GM19395 (cell line): ENCODE data around the gene GRAMD1A.
"Not testable (repeated sequence)": the region's sequence is repeated elsewhere in the genome, so short reads cannot be mapped to it uniquely, and the experiment has no call there.

Experiments used
- ATAC-seq: cut with Tn5 transposase; IDR thresholded peaks from one replicate; pipeline ENCODE4 v1.9.1; 2021; ENCODE audit warnings: mild to moderate bottlenecking, moderate library complexity; ENCODE audit not compliant: unreplicated experiment

GRAMD1A gene

DNA sequence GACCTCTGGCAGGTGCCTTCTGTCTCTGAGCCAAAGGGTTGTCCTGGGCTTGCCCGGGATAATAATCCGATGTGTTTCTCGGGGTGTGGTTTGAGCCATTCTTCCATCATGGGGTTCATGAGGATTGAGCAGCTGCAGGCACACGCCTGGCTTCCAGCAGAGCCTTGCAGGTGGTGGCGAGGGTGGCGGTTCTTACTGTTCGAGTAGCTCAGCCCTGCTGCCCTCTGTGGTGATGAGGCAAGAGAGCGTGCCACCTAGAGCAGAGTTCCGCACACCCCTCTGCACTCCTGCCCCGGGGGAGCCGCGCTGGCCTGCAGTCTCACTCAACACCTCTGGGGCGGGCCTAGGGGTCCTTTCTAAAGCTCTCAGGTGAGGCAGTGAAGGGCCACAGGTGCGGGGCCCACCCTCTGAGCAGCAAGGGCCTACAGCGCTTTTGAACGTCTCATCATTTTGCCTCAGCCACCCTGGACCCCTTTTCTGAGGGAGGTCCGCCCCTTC is 33.9 kb downstream of the GRAMD1A start:
- ATAC-seq = no peak

DNA sequence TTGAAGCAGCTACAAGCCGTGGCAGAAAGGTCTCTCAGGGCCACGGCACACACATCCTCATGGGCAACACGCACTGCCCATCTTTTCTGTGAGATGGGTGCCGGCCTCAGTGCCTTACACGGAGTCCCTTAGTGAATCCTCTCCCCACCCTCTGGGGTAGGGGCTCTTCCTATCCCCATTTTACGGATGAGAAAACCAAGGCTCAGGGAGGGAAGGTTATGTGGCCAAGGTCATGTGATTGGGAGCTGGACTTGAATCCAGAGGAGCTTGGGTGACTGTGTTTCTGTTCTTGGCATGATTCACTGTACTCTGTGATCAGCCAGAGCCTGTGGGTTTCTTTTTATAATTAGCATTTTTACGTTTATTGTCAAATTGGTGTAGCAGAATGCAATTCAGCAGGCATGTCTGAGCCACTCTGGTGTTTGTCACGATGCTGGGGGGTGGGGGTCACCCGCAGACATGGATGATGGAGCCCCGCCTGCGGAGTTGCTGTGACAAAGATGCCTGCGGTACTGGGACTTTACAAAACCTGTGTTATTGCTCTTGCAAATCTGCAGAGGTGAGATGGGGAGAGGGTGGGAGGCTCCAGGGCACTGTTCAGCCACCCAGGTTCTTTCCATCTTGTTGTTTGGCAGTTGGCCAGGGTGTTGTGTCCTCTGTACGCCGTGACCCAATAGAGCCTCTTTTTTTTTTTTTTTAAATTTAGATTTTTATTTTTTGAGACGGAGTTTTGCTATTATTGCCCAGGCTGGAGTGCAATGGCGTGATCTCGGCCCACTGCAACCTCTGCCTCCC is 34.7 kb downstream of the GRAMD1A start:
- no peak for ATAC-seq

DNA sequence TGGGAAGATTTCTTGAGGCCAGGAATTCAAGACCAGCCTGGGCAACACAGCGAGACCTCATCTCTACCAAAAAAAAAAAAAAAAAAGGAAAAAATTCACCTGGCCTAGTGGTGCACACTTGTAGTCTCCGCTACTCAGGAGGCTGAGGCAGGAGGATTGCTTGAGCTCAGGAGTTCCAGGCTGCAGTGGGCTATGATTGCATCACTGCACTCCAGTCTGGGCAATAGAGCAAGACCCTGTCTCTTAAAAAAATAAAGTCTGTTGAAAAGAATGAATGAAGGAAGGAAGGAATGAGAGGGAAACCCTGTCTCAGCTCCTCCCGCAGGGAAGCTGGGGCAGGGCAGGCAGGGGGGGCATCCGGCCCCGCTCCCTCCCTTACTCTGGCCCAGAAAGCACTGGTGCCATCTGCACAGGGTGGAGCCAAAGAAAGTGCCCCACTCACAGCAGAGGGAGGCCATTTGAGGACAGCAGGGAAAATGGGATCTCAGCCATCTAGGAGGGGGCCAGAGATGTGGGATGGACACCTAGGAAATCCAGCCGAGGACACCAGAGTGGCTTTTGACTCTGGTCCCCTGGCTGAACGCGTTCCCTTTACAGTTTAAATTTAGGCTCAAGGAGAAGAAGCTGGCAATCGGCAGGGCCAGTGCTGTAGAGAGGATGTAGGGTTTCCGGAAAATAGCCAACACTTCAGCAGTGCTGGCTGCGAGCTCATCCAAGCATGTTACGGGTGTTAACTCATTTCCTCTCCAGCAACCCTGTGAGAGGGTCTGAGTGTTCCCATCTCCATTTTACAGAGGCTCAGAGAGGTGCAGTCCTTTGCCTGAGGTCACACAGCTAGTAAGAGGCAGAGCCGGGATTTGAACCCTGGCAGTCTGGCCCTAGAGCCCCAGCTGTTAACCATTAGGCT is 37.8 kb downstream of the GRAMD1A start:
- ATAC-seq = peak; percentile 58

DNA sequence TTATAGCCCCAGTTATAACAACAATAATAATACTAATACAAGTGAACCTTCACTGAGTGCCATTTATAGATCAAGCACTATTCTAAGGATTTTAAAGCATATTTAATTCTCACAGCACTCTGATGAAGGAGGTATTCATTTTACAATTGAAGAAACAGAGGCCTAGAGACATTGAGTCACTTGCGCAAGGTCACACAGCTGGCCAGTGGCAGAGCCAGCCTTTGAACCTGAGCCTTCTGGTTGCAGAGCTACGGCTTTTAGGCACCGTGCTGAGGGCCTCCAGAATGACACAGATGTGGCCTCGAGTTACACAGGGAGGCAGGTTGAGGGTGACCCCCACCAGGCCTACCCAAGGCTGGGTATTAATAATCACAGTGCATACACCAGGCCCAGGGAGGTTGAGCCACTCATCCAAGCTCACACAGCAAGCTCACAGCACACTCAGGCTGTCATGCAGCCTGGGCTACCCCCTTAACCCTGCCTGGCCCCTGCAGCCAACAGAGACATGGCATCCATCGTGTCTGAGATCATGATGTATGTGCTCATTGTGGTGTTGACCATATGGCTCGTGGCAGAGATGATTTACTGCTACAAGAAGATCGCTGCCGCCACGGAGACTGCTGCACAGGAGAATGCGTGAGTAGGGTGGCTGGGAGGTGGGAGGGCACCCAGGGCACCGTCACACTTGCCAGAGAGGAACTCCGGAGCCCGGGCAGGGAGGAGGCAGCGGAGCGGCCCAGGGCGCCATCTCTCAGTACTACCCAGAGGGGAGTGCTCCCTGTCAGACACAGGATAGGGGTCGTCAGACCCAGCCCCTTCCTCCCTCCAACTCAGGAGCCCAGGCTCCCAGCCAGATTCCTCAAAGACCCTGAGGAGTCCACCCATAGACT is 38.7 kb downstream of the GRAMD1A start:
- ATAC-seq = no peak

DNA sequence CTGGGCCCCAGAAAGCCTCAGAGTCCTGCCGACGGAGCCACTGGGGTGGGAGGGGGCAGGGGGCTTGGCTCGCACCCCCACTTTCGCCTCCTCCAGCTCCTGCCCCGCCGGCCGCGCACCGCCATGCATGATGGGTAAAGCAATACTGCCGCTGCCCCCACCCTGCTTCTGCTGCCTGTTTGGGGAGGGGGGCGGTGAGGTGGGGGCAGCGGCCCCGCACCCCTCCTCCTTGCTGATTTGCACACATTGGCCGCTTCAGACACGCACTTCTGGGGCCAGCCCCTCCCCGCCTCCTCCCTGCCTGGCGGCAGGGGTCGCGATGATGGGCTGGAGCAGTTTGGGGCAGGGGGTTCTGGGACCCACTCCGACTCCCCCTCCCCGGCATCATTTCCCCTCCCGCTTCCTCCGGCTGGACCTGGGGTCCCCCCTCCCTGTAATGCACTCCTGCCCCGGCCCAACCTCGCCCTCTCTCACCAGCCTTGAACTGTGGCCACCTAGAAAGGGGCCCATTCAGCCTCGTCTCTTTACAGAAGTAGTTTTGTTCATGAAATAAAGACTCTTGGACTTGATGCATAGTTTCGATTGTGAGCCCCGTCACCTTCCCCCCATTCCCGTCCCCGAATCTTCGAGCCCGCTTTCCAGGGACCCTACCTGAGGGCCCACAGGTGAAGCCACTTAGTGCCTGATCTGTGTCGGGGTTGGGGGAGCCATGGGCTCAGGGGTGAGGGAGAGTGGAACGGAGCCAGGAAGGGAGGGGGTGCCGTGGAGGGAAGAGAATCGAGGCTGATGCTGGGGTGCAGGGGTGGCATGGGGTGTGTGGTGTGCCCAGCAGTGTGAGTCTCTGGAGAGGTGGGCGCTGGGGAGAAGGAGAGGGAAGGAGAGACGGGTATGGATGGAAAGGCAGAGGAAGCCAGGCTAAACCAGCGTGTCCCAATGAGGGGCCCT is 40.0 kb downstream of the GRAMD1A start:
- no peak for ATAC-seq

DNA sequence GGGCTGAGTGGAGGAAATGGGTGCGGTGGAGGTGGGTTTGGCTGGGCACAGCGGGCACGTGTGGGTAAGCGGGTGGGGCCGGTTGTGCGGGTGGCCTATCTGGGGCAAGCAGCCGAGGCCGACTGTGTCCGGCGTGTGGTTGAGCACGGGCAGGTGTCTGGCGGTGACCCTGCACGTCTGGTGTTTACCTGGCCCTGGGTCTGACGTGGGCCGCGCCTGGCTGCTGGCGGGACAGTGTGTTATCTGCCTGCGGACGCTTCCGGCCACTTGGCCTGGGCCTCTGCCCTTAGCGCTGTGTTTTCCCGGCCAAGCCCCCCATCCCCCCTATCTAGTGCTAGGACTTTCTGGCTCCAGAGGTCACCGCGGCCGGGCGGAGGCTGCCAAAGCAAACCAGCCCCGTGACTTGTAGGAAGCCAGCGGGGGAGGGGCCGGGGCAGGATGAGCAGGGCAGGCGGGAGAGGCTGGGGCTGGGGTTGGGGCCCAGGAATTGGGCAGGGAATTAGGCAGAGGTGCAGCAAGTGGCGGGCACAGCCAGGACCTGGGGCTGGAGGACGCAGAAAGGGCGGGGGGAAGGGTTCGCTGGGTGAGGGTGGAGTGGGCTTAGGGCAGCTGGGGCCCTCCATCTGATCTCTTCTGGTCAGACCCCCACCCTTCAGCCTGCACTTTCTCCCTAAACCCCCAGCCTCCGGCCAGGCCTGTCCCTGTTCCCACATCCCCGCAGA is 40.9 kb downstream of the GRAMD1A start:
- no peak for ATAC-seq

DNA sequence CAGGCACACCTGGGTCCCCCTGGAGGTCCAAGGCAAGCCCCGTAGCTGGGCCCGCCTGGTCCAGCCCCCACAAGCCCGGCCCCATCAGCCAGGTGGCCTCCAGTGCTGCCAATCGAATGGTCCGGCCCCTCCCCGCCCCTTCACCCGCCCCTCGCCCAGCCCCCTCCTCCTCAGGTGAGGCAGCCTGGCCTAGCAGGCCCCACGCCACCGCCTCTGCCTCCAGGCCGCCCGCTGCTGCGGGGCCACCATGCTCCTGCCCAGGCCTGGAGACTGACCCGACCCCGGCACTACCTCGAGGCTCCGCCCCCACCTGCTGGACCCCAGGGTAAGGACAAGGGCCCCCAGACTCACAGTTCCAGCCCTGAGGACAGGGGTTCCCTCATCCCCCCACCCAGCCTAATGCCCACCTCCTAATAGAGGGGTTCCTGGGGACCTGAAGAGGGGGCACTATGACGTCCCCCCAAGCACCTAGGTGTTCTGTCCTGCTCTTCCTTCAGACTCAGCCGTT is 41.5 kb downstream of the GRAMD1A start, which contains the start of gene HPN:
HPN (plus strand) TSS at position 174 of the 508 bp plus-strand sequence. CDS start 786 bp downstream, outside the sequence.
- ATAC-seq = no peak

DNA sequence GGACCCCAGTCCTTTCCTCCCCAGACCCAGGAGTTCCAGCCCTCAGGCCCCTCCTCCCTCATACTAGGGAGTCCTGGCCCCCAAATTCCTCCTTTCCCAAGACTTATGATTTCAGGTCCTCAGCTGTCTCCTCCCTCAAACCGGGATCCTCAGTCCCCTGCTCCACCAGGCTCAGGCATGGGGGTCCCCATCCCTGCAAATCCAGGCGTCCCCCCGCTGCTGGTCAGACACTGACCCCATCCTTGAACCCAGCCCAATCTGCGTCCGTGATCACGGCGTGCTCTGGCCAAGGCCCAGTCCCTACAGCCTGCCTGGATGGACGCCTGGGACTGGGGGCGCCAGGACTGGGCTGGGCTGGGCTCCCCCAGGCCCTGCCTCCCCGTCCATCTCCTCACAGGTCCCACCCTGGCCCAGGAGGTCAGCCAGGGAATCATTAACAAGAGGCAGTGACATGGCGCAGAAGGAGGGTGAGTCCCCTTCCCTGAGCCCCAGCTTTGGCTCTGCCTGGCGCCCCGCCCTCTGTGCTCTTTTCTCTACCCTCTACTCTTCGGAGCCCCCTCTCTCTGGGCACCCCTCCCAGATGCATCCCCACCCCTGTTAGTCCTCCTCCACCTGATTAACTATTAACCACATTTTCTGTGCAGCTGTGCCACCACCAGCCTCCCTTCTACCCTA is 42.1 kb downstream of the GRAMD1A start:
- ATAC-seq = no peak

DNA sequence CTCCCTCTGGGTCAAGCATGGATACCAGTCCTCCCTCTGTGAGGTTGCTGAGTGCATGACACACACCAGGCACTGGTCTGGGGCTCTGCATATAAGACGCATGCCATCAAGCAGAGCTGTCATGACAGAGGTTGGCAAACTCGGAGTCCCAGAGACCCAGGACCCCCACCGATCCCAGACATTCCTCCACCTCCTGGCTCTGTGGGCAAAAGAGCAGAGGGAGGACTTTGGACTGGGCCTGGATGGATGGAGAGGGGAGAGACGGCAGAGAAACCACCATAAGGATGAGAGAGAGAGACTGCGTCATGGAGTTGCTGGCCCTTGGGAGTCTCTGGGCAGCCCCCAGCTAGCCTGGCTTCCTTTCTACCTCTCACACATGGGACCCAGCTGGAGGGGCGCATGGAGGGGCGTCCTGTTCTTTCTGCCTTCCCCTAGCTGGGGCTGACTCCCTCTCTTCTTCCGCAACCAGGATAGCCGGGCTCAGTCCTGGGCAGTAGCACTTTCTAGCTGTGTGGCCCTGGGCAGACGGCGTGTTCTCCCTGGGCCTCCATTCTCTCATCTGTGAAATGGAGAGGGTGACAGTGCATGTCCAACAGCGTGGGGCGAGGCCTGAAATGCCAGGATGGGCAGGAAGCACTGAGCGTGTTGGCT is 43.0 kb downstream of the GRAMD1A start:
- ATAC-seq = no peak

DNA sequence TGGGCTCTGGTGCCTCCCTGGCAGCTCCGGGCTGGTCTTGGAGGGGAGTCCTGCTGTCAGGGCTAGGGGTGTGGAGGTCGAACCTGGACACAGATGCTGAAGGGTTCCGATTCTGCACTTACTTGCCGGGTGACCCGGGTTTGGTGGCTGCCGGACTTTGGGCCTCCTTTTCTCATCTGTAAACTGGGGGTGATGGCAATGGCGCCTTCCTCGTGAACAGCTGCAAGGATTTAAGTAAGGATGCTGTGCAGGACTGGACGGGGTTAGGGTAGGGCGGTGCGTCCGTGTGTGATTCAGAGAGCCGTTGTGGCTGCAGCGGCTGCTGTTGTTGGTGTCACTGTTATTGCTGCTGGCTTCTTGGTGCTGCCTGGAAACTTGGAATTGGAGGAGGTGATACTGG is 43.8 kb downstream of the GRAMD1A start:
- ATAC-seq = no peak

DNA sequence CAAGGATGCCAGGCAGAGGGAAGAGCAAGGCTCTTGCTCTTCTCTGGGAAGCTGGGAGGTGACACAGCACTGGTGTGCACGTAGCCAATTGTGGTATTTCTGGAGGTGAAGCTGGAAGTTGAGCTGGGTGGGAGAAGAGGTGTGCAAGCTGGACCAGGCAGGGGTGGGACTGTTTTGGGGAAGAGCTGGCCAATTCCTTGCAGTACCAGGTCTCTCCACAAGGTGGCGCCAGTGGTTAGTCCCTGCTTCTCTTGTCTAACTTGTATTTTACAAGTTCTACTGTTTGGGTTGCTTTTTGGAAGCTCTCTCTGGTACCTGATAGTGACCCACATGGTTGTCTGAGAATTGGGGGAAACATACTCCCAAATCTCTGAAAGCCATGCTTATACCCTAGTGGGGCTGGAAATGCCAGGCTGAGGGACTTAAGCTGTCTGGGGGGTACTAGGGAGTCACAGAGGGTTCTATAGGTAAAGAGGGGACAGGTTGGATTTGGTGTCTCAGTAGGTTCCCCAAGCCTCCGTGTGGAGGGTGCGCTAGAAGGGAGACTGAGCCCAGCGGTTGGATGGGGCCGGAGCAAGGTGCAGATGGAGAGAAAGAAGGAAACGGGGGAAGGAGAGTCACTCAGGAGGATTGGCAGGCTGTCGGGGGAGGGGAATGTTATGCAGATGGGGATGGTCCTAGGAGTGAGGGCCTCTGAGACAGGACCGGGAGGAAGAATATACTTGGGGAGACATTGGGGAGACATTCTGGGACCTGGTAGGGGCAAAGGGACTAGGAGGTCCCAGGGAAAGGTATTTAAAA is 44.4 kb downstream of the GRAMD1A start:
- ATAC-seq = no peak

DNA sequence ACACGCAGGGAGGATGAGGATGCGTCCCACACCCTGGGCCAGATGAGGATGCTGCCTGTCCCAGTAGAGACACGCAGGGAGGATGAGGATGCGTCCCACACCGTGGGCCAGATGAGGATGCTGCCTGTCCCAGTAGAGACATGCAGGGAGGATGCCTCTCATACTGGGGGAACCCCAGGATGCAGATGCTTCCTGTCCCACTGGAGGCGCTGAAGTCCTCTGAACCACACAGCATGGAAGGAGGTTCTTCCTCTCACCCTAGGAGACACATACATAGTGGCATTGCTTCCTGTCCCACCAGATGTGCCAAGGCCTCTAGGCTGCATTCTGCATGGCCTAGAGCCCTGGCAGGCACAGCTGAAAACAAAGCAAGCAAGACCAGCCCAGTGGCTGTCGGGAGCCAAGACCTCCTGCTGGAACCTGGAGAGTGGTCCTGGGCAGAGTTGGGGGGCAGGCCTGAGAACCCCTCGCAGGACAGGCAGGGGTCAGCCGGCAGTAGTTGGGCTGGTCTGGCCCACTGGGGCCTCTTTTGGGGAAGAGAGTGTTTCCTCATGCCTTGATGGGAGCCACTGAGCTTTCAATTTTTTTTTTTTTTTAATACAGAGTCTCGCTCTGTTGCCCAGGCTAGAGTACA is 45.7 kb downstream of the GRAMD1A start:
- no peak for ATAC-seq

DNA sequence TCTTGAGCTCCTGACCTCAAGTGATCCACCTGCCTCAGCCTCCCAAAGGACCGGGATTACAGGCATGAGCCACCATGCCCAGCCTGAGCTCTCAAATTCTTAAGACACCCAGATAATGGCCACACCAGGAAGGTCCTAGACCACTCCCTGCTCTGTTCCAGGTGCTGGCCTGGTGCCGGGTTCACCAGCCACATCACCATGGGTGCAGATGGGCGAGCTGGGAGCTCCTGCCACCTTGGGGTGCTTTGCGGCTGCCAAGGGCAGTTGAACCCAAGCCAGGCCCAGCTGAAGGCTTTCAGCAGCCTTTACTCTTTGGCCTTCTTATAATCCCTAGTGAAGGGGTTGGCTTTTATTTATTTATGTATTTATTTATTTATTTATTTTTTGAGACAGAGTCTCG is 46.3 kb downstream of the GRAMD1A start:
- no peak for ATAC-seq

DNA sequence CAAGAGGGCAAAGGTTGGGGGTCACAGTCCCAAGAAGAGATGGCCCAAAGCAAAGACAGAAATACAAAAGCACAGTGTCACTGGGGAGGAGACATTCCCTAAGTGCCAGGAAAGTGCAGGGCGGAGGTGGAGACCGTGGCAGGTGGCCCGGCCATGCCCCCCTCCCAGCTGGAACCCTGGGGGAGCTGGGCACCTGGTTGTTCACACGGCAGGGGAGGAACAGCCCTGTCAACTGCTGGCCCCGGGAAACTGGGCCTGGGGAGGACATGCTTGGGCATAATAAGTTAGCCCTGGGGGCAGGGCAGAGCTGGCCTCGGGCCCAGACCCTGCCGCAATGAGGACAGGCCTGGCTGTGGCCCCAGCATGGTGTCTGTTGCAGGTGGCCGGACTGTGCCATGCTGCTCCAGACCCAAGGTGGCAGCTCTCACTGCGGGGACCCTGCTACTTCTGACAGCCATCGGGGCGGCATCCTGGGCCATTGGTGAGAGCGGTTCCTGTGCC is 48.8 kb downstream of the GRAMD1A start:
- no peak for ATAC-seq

DNA sequence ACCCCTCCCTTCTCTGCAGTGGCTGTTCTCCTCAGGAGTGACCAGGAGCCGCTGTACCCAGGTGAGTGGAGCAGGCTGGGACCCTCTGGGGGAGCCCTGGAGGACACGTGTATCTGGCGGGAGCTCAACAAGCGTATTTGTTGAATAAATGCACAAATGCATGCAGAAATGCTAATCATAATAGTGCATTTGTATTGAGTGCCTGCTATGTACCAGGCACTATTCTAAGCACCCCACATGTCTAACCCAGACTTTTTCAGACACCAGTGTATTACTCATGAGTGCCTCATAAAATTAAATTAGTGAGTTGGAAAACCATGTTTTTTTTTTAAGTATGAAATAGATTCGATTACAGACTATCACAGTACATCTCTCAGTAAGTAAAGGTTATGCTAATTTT is 49.3 kb downstream of the GRAMD1A start:
- ATAC-seq = no peak

DNA sequence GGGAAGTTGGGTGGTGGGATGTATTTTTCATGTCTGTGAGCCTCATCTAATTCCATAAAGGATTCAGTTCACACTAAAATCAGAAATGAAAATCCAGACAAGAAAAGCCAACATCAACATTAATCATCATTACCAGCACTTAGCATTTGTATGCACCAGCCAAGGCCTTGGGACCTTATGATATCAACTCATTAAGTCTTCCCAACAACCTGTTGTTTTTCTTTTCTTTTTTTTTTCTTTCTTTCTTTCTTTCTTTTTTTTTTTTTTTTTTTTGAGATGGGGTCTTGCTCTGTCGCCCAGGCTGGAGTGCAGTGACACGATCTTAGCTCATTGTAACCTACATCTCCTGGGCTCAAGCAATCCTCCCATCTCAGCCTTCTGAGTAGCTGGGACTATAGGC is 50.5 kb downstream of the GRAMD1A start:
- not testable (repeated sequence) for ATAC-seq
